Gastroesophageal sphincter (tissue), 3 donors: ENCODE data around the gene ARHGAP26.

Experiments used
- CTCF ChIP-seq, 4 experiments: fragments of 200-600 bp in 2 of 4; fragments of 450-650 bp in 2 of 4; sonication (generic) in 1 of 4; IDR thresholded peaks; one replicate each; pipeline ENCODE4 v1.5.1; 2017 to 2019; ENCODE audit warnings: antibody characterized with exemption in 4 of 4, mild to moderate bottlenecking in 2 of 4, moderate library complexity in 2 of 4
- POLR2AphosphoS5 ChIP-seq: sonication (generic); formaldehyde crosslinking; IDR thresholded peaks from one replicate; pipeline ENCODE4 v1.6.1; 2017; ENCODE audit warnings: antibody characterized with exemption

DNA sequence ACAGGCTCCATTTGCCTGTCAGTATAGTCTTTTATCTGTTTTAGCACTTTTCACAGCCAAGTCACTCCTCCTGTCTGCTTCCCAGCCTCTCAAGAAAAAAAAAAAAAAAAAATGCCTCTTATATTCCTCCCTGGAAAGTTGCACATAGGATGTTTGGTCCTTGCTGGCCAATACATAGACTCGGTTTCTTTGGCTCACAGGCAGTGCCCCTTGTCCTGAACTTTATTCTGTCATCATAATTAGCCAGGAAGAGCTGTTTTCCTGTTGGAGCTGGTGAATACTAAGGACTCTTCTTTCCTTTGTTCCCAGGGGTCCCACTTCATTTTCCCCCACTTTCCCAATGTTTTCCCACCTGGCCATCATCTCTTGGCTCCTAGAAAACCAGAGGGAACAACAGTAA is 442.1 kb downstream of the ARHGAP26 start:
- TF ChIP-seq CTCF (IDR thresholded peaks at IDR 0.05), result no peak
- TF ChIP-seq POLR2AphosphoS5, result no peak
